Limb (tissue), 2 donors: ENCODE measurements around the gene HOXD13.

ENCODE experiments used
- DNase-seq, 2 donors: peaks; one replicate each; pipeline ENCODE4 v3.0.0-alpha.2; 2016; ENCODE audit errors: extremely low spot score in 2 of 2

Gene HOXD13

GRCh38 chr2:176093145-176093897, 800 bp downstream of the HOXD13 start:
- peak in 1 of 2 donors; percentile 62 for DNase-seq

- no peak for DNase-seq
Measured at GRCh38 chr2:176093898-176094249, 1.4 kb downstream of the HOXD13 start.

GRCh38 chr2:176094349-176094748, 1.8 kb downstream of the HOXD13 start:
- no peak for DNase-seq

- peak in 1 of 2 donors; percentile 32 for DNase-seq
Measured at GRCh38 chr2:176095421-176095820, 2.9 kb downstream of the HOXD13 start.

GRCh38 chr2:176096243-176096985, 3.9 kb downstream of the HOXD13 start:
- DNase-seq, result peak in 1 of 2 donors; percentile 56

- DNase-seq, result peak in 1 of 2 donors; percentile 87
Measured at GRCh38 chr2:176096986-176097819, 4.7 kb downstream of the HOXD13 start.

GRCh38 chr2:176097820-176098365, 5.4 kb downstream of the HOXD13 start:
- DNase-seq, result no peak

- DNase-seq, result peak in 1 of 2 donors; percentile 59
Measured at GRCh38 chr2:176098366-176099158, 6.0 kb downstream of the HOXD13 start.

DNA sequence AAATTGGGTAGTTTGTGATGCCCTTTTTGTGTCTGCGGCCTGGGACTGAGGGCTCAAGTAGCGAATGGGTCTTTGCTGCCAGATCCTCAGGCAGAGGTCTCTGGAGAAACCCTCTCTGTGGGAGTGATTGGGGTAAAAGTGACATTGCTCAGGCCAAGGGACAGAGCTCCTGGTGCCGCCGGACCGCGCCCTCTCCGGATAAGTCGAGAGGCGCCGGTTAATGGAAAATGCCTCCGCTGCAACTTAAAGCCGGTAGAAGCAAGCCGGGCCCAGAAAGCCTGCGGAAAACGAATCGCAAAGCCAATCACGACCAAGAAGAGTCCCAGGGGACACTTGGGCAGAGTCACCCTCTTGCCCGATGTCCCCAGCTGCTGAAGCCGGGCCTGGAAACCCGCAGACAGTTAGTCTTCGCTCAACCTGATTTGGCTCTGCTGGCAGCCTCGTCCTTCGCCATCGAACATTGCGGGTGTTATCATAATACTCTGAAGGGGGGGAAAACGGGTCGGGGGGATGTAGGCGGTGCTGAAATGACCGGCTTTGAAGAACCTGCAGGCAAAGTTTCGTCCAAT, 6.7 kb downstream of the HOXD13 start:
- peak in 1 of 2 donors; percentile 58 for DNase-seq

GRCh38 chr2:176099728-176100546, 7.4 kb downstream of the HOXD13 start, which contains the start of gene HOXD12:
TSS of gene HOXD12 (plus strand) at chr2:176099795. CDS start at chr2:176099802, 7 bp downstream.
- no peak for DNase-seq

- no peak for DNase-seq
Measured at GRCh38 chr2:176100547-176101140, 8.1 kb downstream of the HOXD13 start.

- DNase-seq, result no peak
Measured at GRCh38 chr2:176101216-176101830, 8.8 kb downstream of the HOXD13 start.

DNA sequence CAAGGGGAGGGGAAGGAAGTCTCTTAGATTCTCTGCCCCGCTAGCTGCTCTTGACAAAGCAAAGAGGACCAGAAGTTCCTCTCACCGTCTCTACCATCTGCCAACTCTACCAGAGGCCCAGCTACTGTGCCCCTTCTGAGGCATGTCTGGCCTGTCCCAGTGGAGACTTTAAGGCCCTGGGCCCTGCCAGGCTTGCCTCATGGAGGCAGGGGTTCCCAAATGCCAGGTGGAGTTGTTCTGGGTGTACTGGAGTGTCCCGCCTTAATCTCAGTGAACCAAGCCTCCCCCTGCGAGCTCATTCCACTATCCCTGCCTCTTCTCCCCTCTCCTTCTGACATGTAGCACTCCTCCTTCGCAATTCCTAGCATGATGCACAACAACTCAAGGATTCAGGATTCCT, 9.3 kb downstream of the HOXD13 start:
- no peak for DNase-seq

DNA sequence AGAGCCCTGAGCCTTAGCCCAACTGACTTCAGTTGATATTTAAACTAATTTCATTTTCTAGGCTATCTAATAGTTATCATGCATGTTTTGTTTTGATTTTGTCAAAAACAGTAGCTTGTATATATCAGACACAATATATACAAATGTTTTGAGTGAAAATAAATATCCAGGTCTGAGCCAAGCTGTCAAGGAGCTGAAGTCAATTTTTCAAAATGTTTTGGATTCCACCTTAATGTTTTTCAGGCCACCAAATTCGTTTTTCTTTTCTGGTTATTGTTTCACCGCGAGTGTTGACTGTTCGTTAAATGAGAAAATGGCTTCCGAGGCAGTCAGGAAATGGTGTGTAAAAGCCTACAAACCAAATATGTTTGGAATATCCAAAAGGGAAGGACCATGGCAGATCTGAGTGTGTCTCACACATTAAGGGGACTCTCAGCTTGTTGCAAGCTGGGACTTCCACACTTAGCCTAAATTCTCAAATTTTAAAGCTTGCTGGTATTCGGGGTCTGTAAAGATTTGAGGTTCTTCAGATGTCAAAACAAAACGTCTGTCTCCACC, 9.9 kb downstream of the HOXD13 start:
- no peak for DNase-seq

- DNase-seq, result no peak
Measured at GRCh38 chr2:176103194-176103593, 10.7 kb downstream of the HOXD13 start.

GRCh38 chr2:176103742-176104315, 11.3 kb downstream of the HOXD13 start:
- DNase-seq, result no peak

- DNase-seq, result no peak
Measured at GRCh38 chr2:176104316-176105077, 12.0 kb downstream of the HOXD13 start.
